NCI-H2196 treated with DMSO at 0.1 percent for 48 hours (cell line): ENCODE data around the gene EI24.
A peak's percentile ranks its signal among the peaks of the same experiment; 100 is the strongest.

ENCODE experiments used
- DNase-seq: peaks from one replicate; lab custom pipeline; 2025; ENCODE audit not compliant: unreplicated experiment; lab: John Stamatoyannopoulos, UW

Gene EI24

GRCh38 chr11:125626288-125626950 lies 57.1 kb downstream of the EI24 start:
- DNase-seq: peak; percentile 87

GRCh38 chr11:125627236-125627910 lies 58.1 kb downstream of the EI24 start:
- DNase-seq: no peak
